GM18519 (cell line): Measurements from ENCODE around the gene CRELD1.

Source experiments
- ATAC-seq: cut with Tn5 transposase; IDR thresholded peaks from one replicate; pipeline ENCODE4 v1.9.1; 2021; ENCODE audit warnings: mild to moderate bottlenecking, moderate library complexity; ENCODE audit not compliant: unreplicated experiment, low FRiP score

The CRELD1 gene

GRCh38 chr3:9951962-9952805, 18.6 kb downstream of the CRELD1 start, which contains the start of gene PRRT3:
PRRT3 (minus strand) TSS chr3:9952408; CDS start chr3:9950115, 2,293 bp downstream.
- ATAC-seq, result peak; percentile 68

- no peak for ATAC-seq
Measured at GRCh38 chr3:9955067-9955502, 21.5 kb downstream of the CRELD1 start.

- no peak for ATAC-seq
Measured at GRCh38 chr3:9955611-9956352, 22.1 kb downstream of the CRELD1 start.

- no peak for ATAC-seq
Measured at GRCh38 chr3:9957214-9957613, 23.6 kb downstream of the CRELD1 start.

- ATAC-seq, result no peak
Measured at GRCh38 chr3:9965200-9965875, 31.7 kb downstream of the CRELD1 start.

- ATAC-seq, result no peak
Measured at GRCh38 chr3:9966841-9967240, 33.2 kb downstream of the CRELD1 start.

- no peak for ATAC-seq
Measured at GRCh38 chr3:9969632-9970019, 36.0 kb downstream of the CRELD1 start.

- ATAC-seq, result no peak
Measured at GRCh38 chr3:9970020-9970652, 36.5 kb downstream of the CRELD1 start.

- ATAC-seq, result no peak
Measured at GRCh38 chr3:9976721-9977709, 43.4 kb downstream of the CRELD1 start.

GRCh38 chr3:9978710-9979305, 45.2 kb downstream of the CRELD1 start:
- no peak for ATAC-seq

- ATAC-seq, result no peak
Measured at GRCh38 chr3:9980251-9980650, 46.6 kb downstream of the CRELD1 start.

- no peak for ATAC-seq
Measured at GRCh38 chr3:9986230-9986725, 52.6 kb downstream of the CRELD1 start.

GRCh38 chr3:9994086-9994844, 60.6 kb downstream of the CRELD1 start:
- ATAC-seq, result no peak
